HFF-Myc (cell line): ENCODE data around the gene PATE4.

Source experiments
- DNase-seq: peaks from one replicate; pipeline ENCODE4 v3.0.0-alpha.2; 2011; ENCODE audit warnings: low read depth; ENCODE audit errors: extremely low read depth
- H3K4me3 ChIP-seq: replicated peaks from 2 replicates; pipeline ENCODE4 v1.5.1; 2011; ENCODE audit warnings: low read depth, mild to moderate bottlenecking, control low read depth, low read length
- CTCF ChIP-seq: IDR thresholded peaks from 2 replicates; pipeline ENCODE4 v1.5.1; 2012; ENCODE audit warnings: mild to moderate bottlenecking, low read depth, low read length, control low read depth; ENCODE audit errors: missing control alignments

Gene PATE4

GRCh38 chr11:125886997-125887372 lies 53.9 kb downstream of the PATE4 start:
- peak overlapping the region; percentile 72 for H3K4me3 ChIP-seq
- no peak for DNase-seq

GRCh38 chr11:125887373-125888324 lies 54.5 kb downstream of the PATE4 start, which contains the start of gene HYLS1:
HYLS1 (plus strand) TSS chr11:125887668; CDS start chr11:125899369, 11,701 bp downstream.
- peak within 1 kb of the TSS; percentile 72 for H3K4me3 ChIP-seq
- no peak for TF ChIP-seq CTCF
- peak; percentile 82 for DNase-seq

More at GRCh38 chr11:125886997-125887372, 53.9 kb downstream of the PATE4 start:
- TF ChIP-seq CTCF = no peak
